Stomach (tissue), 4 donors: ENCODE data around the gene ZCCHC9.

Source experiments
- POLR2A ChIP-seq, 4 donors: fragments of 450-650 bp; IDR thresholded peaks; one replicate each; pipeline ENCODE4 v1.6.1; 2016; ENCODE audit warnings: antibody characterized with exemption in 4 of 4, control low read depth in 2 of 4, mild to moderate bottlenecking in 1 of 4, moderate library complexity in 1 of 4
- POLR2AphosphoS5 ChIP-seq, 3 donors: sonication (generic); formaldehyde crosslinking; IDR thresholded peaks; one replicate each; pipeline ENCODE4 v1.6.1; 2016; ENCODE audit warnings: antibody characterized with exemption in 3 of 3

DNA sequence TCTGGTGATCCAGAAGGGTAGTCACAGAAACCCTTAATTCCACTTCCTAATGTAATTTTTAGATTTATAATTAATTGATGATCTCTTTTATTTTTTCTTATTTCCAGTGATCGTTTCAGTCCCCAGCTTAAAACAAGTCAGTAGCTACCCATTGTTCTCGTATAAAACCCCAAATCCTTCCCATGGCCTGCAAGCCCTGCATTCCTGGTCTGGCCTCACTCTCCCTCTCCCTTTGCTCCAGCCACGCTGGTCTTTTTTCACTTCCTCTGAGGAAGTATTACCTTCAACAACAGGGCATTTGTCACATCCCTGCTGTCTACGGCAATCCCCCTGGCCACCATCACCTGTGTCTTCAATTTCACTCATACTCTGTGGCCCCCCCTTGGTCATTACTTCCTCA lies 47.8 kb downstream of the ZCCHC9 start:
- TF ChIP-seq POLR2A (IDR thresholded peaks at IDR 0.05) (no peak), POLR2AphosphoS5 (IDR thresholded peaks at IDR 0.05) (no peak)
